CD4-positive, alpha-beta T cell treated with Interleukin-1 beta for 1 hour (primary cell): Measurements from ENCODE around the gene COBLL1.

Source experiments
- DNase-seq, 2 donors: peaks; one replicate each; pipeline ENCODE4 v3.0.0-alpha.2; 2020 to 2022

Gene COBLL1

GRCh38 chr2:164852086-164852485, 10.5 kb upstream of the COBLL1 start:
- no peak for DNase-seq

GRCh38 chr2:164850235-164850634, 8.6 kb upstream of the COBLL1 start:
- no peak for DNase-seq

- no peak for DNase-seq
These were observed 7.9 kb upstream of the COBLL1 start for GRCh38 chr2:164849506-164849905.

- no peak for DNase-seq
These were observed 6.5 kb upstream of the COBLL1 start for GRCh38 chr2:164847981-164848741.

- no peak for DNase-seq
These were observed 5.7 kb upstream of the COBLL1 start for GRCh38 chr2:164847291-164847690.

- no peak for DNase-seq
These were observed 4.7 kb upstream of the COBLL1 start for GRCh38 chr2:164846276-164846675.

- DNase-seq, result no peak
These were observed 1.8 kb upstream of the COBLL1 start for GRCh38 chr2:164843346-164843911.

GRCh38 chr2:164842624-164842966, 972 bp upstream of the COBLL1 start:
- DNase-seq, result no peak

GRCh38 chr2:164840930-164841718, 499 bp downstream of the COBLL1 start:
- peak in 1 of 2 donors; percentile 48 for DNase-seq

- DNase-seq, result peak in 1 of 2 donors; percentile 54
These were observed 1.1 kb downstream of the COBLL1 start for GRCh38 chr2:164840458-164840929.

GRCh38 chr2:164839914-164840457, 1.6 kb downstream of the COBLL1 start:
- DNase-seq, result no peak

GRCh38 chr2:164837807-164838206, 3.8 kb downstream of the COBLL1 start:
- no peak for DNase-seq

GRCh38 chr2:164836907-164837306, 4.7 kb downstream of the COBLL1 start:
- no peak for DNase-seq

GRCh38 chr2:164835302-164835701, 6.3 kb downstream of the COBLL1 start:
- no peak for DNase-seq

GRCh38 chr2:164831887-164832286, 9.7 kb downstream of the COBLL1 start:
- DNase-seq, result no peak

- DNase-seq, result no peak
These were observed 10.4 kb downstream of the COBLL1 start for GRCh38 chr2:164831180-164831579.

- DNase-seq, result no peak
These were observed 15.1 kb downstream of the COBLL1 start for GRCh38 chr2:164826293-164827243.

GRCh38 chr2:164824872-164825271, 16.8 kb downstream of the COBLL1 start:
- DNase-seq, result no peak

GRCh38 chr2:164823126-164823525, 18.5 kb downstream of the COBLL1 start:
- no peak for DNase-seq

GRCh38 chr2:164821338-164821737, 20.3 kb downstream of the COBLL1 start:
- DNase-seq, result no peak

GRCh38 chr2:164818149-164819136, 23.2 kb downstream of the COBLL1 start:
- no peak for DNase-seq
